H9 (cell line): ENCODE data around the gene ZMPSTE24. TPM values are rescaled to one million over a fixed set of nuclear protein-coding genes. Genes with fewer than 3 reads are reported as not detected.

Source experiments
- DNase-seq: peaks from one replicate; pipeline ENCODE4 v3.0.0-alpha.2; 2017
- H2AFZ ChIP-seq: one replicate; pipeline ENCODE4 v1.6.1; 2013; ENCODE audit warnings: mild to moderate bottlenecking, low read length, control low read depth, moderate library complexity
- H2AK5ac ChIP-seq: 2 replicates; pipeline ENCODE4 v1.6.1; 2013; ENCODE audit warnings: low read length, control low read depth, mixed read lengths; ENCODE audit not compliant: insufficient read length
- H2BK120ac ChIP-seq: one replicate; pipeline ENCODE4 v1.6.1; 2013; ENCODE audit warnings: low read depth, mild to moderate bottlenecking, low read length, control low read depth, inconsistent platforms; ENCODE audit not compliant: poor library complexity, severe bottlenecking
- H2BK12ac ChIP-seq: 2 replicates; pipeline ENCODE4 v1.6.1; 2013; ENCODE audit warnings: low read length, control low read depth, mixed read lengths, low read depth; ENCODE audit not compliant: insufficient read length
- H2BK15ac ChIP-seq: 2 replicates; pipeline ENCODE4 v1.6.1; 2013; ENCODE audit warnings: low read depth, low read length, control low read depth
- H2BK20ac ChIP-seq: one replicate; pipeline ENCODE4 v1.6.1; 2013; ENCODE audit warnings: low read depth, mild to moderate bottlenecking, low read length, control low read depth, inconsistent platforms; ENCODE audit not compliant: poor library complexity, severe bottlenecking
- H2BK5ac ChIP-seq: 2 replicates; pipeline ENCODE4 v1.6.1; 2013; ENCODE audit warnings: low read length, control low read depth, mixed read lengths; ENCODE audit not compliant: insufficient read length
- H3K14ac ChIP-seq: 2 replicates; pipeline ENCODE4 v1.6.1; 2013; ENCODE audit warnings: low read length, control low read depth; ENCODE audit not compliant: insufficient read depth
- H3K18ac ChIP-seq: 2 replicates; pipeline ENCODE4 v1.6.1; 2013; ENCODE audit warnings: low read depth, mild to moderate bottlenecking, mixed read lengths, low read length, control low read depth; ENCODE audit not compliant: insufficient read length
- H3K23ac ChIP-seq: 2 replicates; pipeline ENCODE4 v1.6.1; 2013; ENCODE audit warnings: low read length, control low read depth, mixed read lengths, low read depth; ENCODE audit not compliant: insufficient read length
- H3K23me2 ChIP-seq: 2 replicates; pipeline ENCODE4 v1.6.1; 2013; ENCODE audit warnings: low read depth, mild to moderate bottlenecking, mixed read lengths, low read length, control low read depth; ENCODE audit not compliant: insufficient read length, poor library complexity, severe bottlenecking
- H3K27ac ChIP-seq: 2 replicates; pipeline ENCODE4 v1.5.1; 2013; ENCODE audit warnings: low read length, control low read depth, mixed read lengths, low read depth; ENCODE audit not compliant: insufficient read length
- H3K27me3 ChIP-seq: 2 replicates; pipeline ENCODE4 v1.6.1; 2013; ENCODE audit warnings: low read length, control low read depth, inconsistent platforms; ENCODE audit not compliant: insufficient read depth
- H3K4ac ChIP-seq: 2 replicates; pipeline ENCODE4 v1.6.1; 2013; ENCODE audit warnings: low read depth, mild to moderate bottlenecking, control low read depth, inconsistent platforms, low read length, moderate library complexity
- H3K4me1 ChIP-seq: 2 replicates; pipeline ENCODE4 v1.6.1; 2013; ENCODE audit warnings: low read length, control low read depth, inconsistent platforms; ENCODE audit not compliant: insufficient read depth
- H3K4me2 ChIP-seq: 2 replicates; pipeline ENCODE4 v1.6.1; 2013; ENCODE audit warnings: low read length, control low read depth, mixed read lengths; ENCODE audit not compliant: insufficient read length, insufficient read depth
- H3K56ac ChIP-seq: 2 replicates; pipeline ENCODE4 v1.6.1; 2013; ENCODE audit warnings: low read depth, mild to moderate bottlenecking, mixed read lengths, low read length, control low read depth; ENCODE audit not compliant: insufficient read length
- H3K79me1 ChIP-seq: 2 replicates; pipeline ENCODE4 v1.6.1; 2013; ENCODE audit warnings: low read depth, mild to moderate bottlenecking, moderate library complexity, low read length, control low read depth, inconsistent platforms; ENCODE audit not compliant: insufficient read depth, poor library complexity, severe bottlenecking
- H3K79me2 ChIP-seq: 2 replicates; pipeline ENCODE4 v1.6.1; 2013; ENCODE audit warnings: low read length, control low read depth, inconsistent platforms; ENCODE audit not compliant: insufficient read depth
- H3K9ac ChIP-seq: 2 replicates; pipeline ENCODE4 v1.6.1; 2013; ENCODE audit warnings: low read length, control low read depth, mixed read lengths; ENCODE audit not compliant: insufficient read length; ENCODE audit errors: extremely low read depth
- H3K9me3 ChIP-seq: one replicate; pipeline ENCODE4 v1.6.1; 2013; ENCODE audit warnings: low read depth, low read length, inconsistent platforms; ENCODE audit not compliant: control insufficient read depth
- H3T11ph ChIP-seq: one replicate; pipeline ENCODE4 v1.6.1; 2013; ENCODE audit warnings: mild to moderate bottlenecking, low read length, control low read depth, inconsistent platforms
- H4K20me1 ChIP-seq: one replicate; pipeline ENCODE4 v1.6.1; 2013; ENCODE audit not compliant: control insufficient read depth, insufficient read length, insufficient read depth
- H4K5ac ChIP-seq: 2 replicates; pipeline ENCODE4 v1.6.1; 2013; ENCODE audit warnings: low read depth, mild to moderate bottlenecking, mixed read lengths, low read length, control low read depth; ENCODE audit not compliant: insufficient read length
- H4K8ac ChIP-seq: replicated peaks from 2 replicates; pipeline ENCODE4 v1.6.1; 2013; ENCODE audit warnings: low read length, control low read depth, mixed read lengths, low read depth; ENCODE audit not compliant: insufficient read length
- H4K91ac ChIP-seq: 2 replicates; pipeline ENCODE4 v1.6.1; 2013; ENCODE audit warnings: low read depth, mild to moderate bottlenecking, moderate library complexity, mixed read lengths, low read length, control low read depth; ENCODE audit not compliant: insufficient read length
- H3K27ac Mint-ChIP-seq, 3 experiments: 2 replicates in 2 of 3; 3 replicates in 1 of 3; pipeline ENCODE4 v1.8.0; 2020 to 2021; ENCODE audit warnings: mixed read lengths in 3 of 3, mild to moderate bottlenecking in 1 of 3, moderate library complexity in 1 of 3
- H3K27me3 Mint-ChIP-seq: 2 replicates; pipeline ENCODE4 v1.8.0; 2021; ENCODE audit warnings: low read depth, mild to moderate bottlenecking, moderate library complexity, mixed read lengths
- H3K36me3 Mint-ChIP-seq, 3 experiments: 2 replicates in 2 of 3; 3 replicates in 1 of 3; pipeline ENCODE4 v1.8.0; 2020 to 2021; ENCODE audit warnings: low read depth in 3 of 3, mixed read lengths in 3 of 3; ENCODE audit not compliant: insufficient read depth in 1 of 3
- H3K4me1 Mint-ChIP-seq, 2 experiments: 2 replicates each; pipeline ENCODE4 v1.8.0; 2020; ENCODE audit warnings: mixed read lengths in 2 of 2
- H3K4me3 Mint-ChIP-seq, 2 experiments: 2 replicates in 1 of 2; 3 replicates in 1 of 2; pipeline ENCODE4 v1.8.0; 2020 to 2021; ENCODE audit warnings: mild to moderate bottlenecking in 2 of 2, mixed read lengths in 2 of 2, moderate library complexity in 1 of 2
- H3K9me3 Mint-ChIP-seq, 2 experiments: 2 replicates in 1 of 2; 3 replicates in 1 of 2; pipeline ENCODE4 v1.8.0; 2020; ENCODE audit warnings: mild to moderate bottlenecking in 2 of 2, mixed read lengths in 2 of 2, moderate library complexity in 1 of 2
- CTCF ChIP-seq: fragments of 200-600 bp; sonication (generic); conservative IDR thresholded peaks from 3 replicates; pipeline ENCODE4 v1.8.0; 2021; ENCODE audit warnings: antibody characterized with exemption, mild to moderate bottlenecking
- WGBS: extraction: QIAGEN DNeasy Blood & Tissue Kit; methylation state at CpG from one replicate; pipeline ENCODE4 v1.1.7; 2013; ENCODE audit warnings: missing lambda C conversion rate, low lambda C conversion rate, mixed read lengths; ENCODE audit not compliant: insufficient read length; ENCODE audit errors: extremely low coverage; 5-methylcytosine and 5-hydroxymethylcytosine counted together
- total RNA-seq: library from RNA; stranded (reverse); gene quantifications from 2 replicates; pipeline ENCODE4 v1.2.1, GENCODE V29; 2021

The ZMPSTE24 gene
- total RNA-seq, 1 experiment from 2014 or later = 47.6 TPM

- Histone ChIP-seq H2BK120ac (no peak overlapping the region), H3K56ac (no peak overlapping the region), H4K91ac (no peak overlapping the region), H2AK5ac (no peak overlapping the region), H4K5ac (no peak overlapping the region), H3K27me3 (peaks cover 35% of the 10 kb centered on the region; the same call in 1 of the 2 replicates), H3K18ac (no peak overlapping the region), H3K9me3 (no peaks in the 10 kb centered on the region), H4K20me1 (no peaks in the 10 kb centered on the region), H2BK5ac (no peak overlapping the region), H2AFZ (peak overlapping the region; percentile 79), H3K9ac (no peak overlapping the region), H3K14ac (no peak overlapping the region), H3K23me2 (peaks cover 12% of the 10 kb centered on the region), H3K79me1 (no peaks in the 10 kb centered on the region), H4K8ac (no peak overlapping the region), H3K27ac (no peak overlapping the region), H2BK20ac (no peak overlapping the region), H3K4me1 (peaks cover 4% of the 10 kb centered on the region; the same call in 1 of the 2 replicates), H3K4me2 (peak overlapping the region; percentile 43), H3K23ac (no peak overlapping the region), H2BK12ac (no peak overlapping the region), H3T11ph (no peak overlapping the region), H3K4ac (no peak overlapping the region), H2BK15ac (no peak overlapping the region), H3K79me2 (no peaks in the 10 kb centered on the region)
- H3K4me3 Mint-ChIP-seq = peak overlapping the region; percentile 51 to 80
- H3K27me3 Mint-ChIP-seq = peaks cover 78% of the 10 kb centered on the region
- no peak overlapping the region for H3K27ac Mint-ChIP-seq
- H3K36me3 Mint-ChIP-seq = peaks cover 0 to 2% (median 0%) of the 10 kb centered on the region in 3 experiments; a peak in 1 of 7 replicates
- no peak for DNase-seq
- H3K9me3 Mint-ChIP-seq = no peaks in the 10 kb centered on the region
- no CpG with 5 or more reads among the region's 13 CpGs for WGBS
- peaks cover 20 to 30% of the 10 kb centered on the region in 2 experiments for H3K4me1 Mint-ChIP-seq
- no peak for TF ChIP-seq CTCF
These were observed 56.7 kb downstream of the ZMPSTE24 start for GRCh38 chr1:40314721-40315238.
